Inferior parietal cortex (tissue), 1 donor: ENCODE data around the gene TEPSIN.

Experiments used
- DNase-seq: peaks from one replicate; pipeline ENCODE4 v3.0.0-alpha.2; 2016; ENCODE audit errors: extremely low spot score

The TEPSIN gene

GRCh38 chr17:81270279-81270678 is 31.4 kb upstream of the TEPSIN start:
- no peak for DNase-seq

- DNase-seq: no peak
Measured at GRCh38 chr17:81267390-81268067, 28.7 kb upstream of the TEPSIN start.

- no peak for DNase-seq
Measured at GRCh38 chr17:81265576-81265975, 26.7 kb upstream of the TEPSIN start.

GRCh38 chr17:81264640-81265039 is 25.8 kb upstream of the TEPSIN start:
- DNase-seq: no peak

GRCh38 chr17:81263371-81264181 is 24.7 kb upstream of the TEPSIN start:
- DNase-seq: no peak

GRCh38 chr17:81261582-81262336 is 22.9 kb upstream of the TEPSIN start:
- no peak for DNase-seq

GRCh38 chr17:81261096-81261495 is 22.2 kb upstream of the TEPSIN start:
- DNase-seq: no peak

GRCh38 chr17:81260641-81261040 is 21.8 kb upstream of the TEPSIN start:
- no peak for DNase-seq

- DNase-seq: no peak
Measured at GRCh38 chr17:81260171-81260570, 21.3 kb upstream of the TEPSIN start.

GRCh38 chr17:81259058-81259605 is 20.3 kb upstream of the TEPSIN start:
- no peak for DNase-seq

GRCh38 chr17:81258292-81258691 is 19.4 kb upstream of the TEPSIN start:
- no peak for DNase-seq

GRCh38 chr17:81257533-81257932 is 18.7 kb upstream of the TEPSIN start:
- DNase-seq: no peak

GRCh38 chr17:81256616-81257015 is 17.8 kb upstream of the TEPSIN start:
- no peak for DNase-seq

GRCh38 chr17:81254955-81255717 is 16.3 kb upstream of the TEPSIN start:
- DNase-seq: no peak

GRCh38 chr17:81253358-81254131 is 14.7 kb upstream of the TEPSIN start:
- peak; percentile 67 for DNase-seq

GRCh38 chr17:81252987-81253329 is 14.1 kb upstream of the TEPSIN start:
- no peak for DNase-seq

- no peak for DNase-seq
Measured at GRCh38 chr17:81252326-81252986, 13.6 kb upstream of the TEPSIN start.

- DNase-seq: no peak
Measured at GRCh38 chr17:81251709-81252301, 12.9 kb upstream of the TEPSIN start.

GRCh38 chr17:81251094-81251708 is 12.3 kb upstream of the TEPSIN start:
- no peak for DNase-seq
